Fibroblast of mammary gland (primary cell): Measurements from ENCODE around the gene NCOA7.

Source experiments
- DNase-seq: peaks from one replicate; pipeline ENCODE4 v3.0.0-alpha.2; 2010; ENCODE audit warnings: low read depth
- H3K4me3 ChIP-seq: 2 replicates; pipeline ENCODE4 v1.5.1; 2011; ENCODE audit warnings: low read depth, mild to moderate bottlenecking, low read length, moderate library complexity; ENCODE audit not compliant: control insufficient read depth
- CTCF ChIP-seq: conservative IDR thresholded peaks from 2 replicates; pipeline ENCODE4 v1.5.1; 2011; ENCODE audit warnings: low read depth, low read length, inconsistent platforms; ENCODE audit not compliant: control insufficient read depth, insufficient read depth

The NCOA7 gene

GRCh38 chr6:125828476-125829039 lies 37.8 kb downstream of the NCOA7 start:
- TF ChIP-seq CTCF, result no peak
- no peak overlapping the region for H3K4me3 ChIP-seq

DNA sequence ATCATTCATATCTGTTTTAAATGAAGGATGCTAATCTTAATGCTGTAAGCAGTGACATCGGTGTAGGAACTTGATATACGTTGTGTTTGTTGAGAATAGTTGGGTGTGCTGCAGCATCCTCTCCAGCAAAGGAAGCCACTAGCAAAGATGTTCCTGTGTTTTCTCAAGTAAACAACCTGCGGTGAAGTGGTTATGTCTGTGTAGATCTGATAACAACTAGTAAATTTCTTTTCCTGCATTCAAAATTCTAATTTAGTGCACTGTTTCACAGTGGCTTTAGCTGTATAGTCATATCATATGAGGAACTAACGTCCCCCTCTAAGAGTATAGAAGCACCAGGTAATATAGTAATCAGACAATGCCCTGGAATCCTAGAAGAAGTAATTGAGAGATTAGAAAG lies 38.7 kb downstream of the NCOA7 start:
- no peak for DNase-seq
- TF ChIP-seq CTCF, result no peak
- no peak overlapping the region for H3K4me3 ChIP-seq

More at GRCh38 chr6:125828476-125829039, 37.8 kb downstream of the NCOA7 start:
- no peak for DNase-seq

- H3K4me3 ChIP-seq, result no peak overlapping the region
- no peak for DNase-seq
- no peak for TF ChIP-seq CTCF
Observed at GRCh38 chr6:125831659-125832058, 40.9 kb downstream of the NCOA7 start.

DNA sequence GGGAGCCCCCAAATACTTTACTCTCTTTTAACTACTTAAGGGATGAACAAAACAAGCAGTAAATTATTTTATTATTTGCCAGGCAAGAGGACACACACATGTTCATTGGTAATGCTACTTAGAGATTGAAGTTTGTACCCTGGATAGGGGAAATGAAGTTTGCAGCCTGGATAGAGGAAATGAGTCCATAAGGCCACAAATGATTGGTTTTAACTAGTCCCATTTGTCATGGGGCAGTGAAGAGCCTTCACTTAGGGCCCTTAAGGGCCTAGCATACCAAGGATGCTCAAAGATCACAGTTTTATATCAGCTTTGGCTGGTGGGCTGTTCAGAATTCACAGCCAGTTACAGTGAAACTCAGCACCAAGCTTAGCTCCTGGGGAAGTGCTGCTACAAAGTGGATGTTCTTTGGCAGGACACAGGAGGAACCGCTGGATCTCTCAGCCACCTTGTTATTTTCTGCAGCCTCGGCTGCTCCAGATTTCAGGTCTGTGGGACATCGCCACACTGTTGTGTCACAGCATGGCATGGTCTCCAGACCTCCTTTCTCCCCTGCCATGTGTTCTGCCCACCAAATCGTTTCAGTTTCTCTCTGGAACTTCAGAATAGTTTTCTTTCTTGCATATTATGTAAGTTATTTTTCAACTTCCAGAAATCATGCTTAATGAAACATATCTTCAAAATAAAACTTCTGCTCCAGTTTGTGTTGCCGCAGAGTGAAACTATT lies 41.8 kb downstream of the NCOA7 start:
- H3K4me3 ChIP-seq, result no peak overlapping the region
- no peak for TF ChIP-seq CTCF
- no peak for DNase-seq

GRCh38 chr6:125834348-125834747 lies 43.6 kb downstream of the NCOA7 start:
- DNase-seq, result no peak
- H3K4me3 ChIP-seq, result no peak overlapping the region
- no peak for TF ChIP-seq CTCF

DNA sequence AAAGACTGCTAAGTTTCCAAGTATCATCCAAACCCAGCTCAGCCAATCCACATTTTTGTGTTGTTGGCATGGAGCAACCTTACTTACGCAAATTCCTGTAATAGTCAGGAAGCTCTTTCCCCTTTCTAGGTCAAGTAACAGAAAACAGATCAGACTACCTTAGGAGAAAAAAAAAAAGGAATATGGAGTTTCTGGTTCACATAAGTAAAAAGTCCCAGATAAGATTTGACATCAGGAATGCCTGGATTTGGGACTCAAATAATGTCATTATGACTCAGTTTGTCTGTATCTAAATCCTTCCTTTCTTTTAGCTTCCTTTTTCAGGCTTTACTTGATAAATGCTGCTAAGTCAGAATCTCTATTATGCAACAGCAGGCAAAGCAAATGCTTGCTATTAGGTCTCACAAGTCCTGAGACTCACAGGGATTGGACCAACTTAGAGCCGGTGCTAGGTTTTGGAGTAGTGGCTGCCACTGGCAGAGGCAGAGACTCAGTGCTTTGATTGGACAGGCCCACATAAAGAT lies 44.5 kb downstream of the NCOA7 start:
- H3K4me3 ChIP-seq, result no peak overlapping the region
- no peak for TF ChIP-seq CTCF
- peak; percentile 70 for DNase-seq
